Measurements from ENCODE around the gene STAG3. TPM values are rescaled to one million over a fixed set of nuclear protein-coding genes. Genes with fewer than 3 reads are reported as not detected.
A peak's percentile ranks its signal among the peaks of the same experiment; 100 is the strongest.

STAG3 gene
- total RNA-seq, 6 experiments from 2014 or later: 0.81 to 5.9 (median 4.4) TPM

DNA sequence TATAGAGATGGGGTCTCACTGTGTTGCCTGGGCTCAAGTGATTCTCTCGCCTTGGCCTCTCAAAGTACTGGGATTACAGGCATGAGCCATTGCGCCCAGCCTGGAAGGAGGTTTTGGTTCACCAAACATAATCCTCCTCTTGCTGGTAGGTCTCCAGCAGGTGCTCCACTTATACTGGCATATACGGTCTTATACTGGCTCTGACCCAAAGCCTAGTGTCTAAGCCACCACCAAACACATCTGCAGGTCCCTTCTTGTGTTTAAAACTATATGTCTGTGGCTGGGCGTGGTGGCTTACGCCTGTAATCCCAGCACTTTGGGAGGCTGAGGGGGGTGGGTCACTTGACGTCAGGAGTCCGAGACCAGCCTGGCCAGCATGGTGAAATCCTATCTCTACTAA lies 45.6 kb upstream of the STAG3 start:
- Histone ChIP-seq H3K27ac (no peak overlapping the region), H3K36me3 (no peaks in the 10 kb centered on the region), H3K9me3 (no peaks in the 10 kb centered on the region), H3K27me3 (no peaks in the 10 kb centered on the region), H3K4me1 (peaks cover 0 to 26% (median 0%) of the 10 kb centered on the region in 4 donors), H3K4me3 (peak overlapping the region in 1 of 3 donors; percentile 27)
- intact Hi-C loops (cut with DNase I): loop anchor here (10.0 kb wide), 1 partner anchor 93 kb away; no protein-coding TSS in a partner anchor
- WGBS (ENCODE audit: insufficient coverage, low coverage, low lambda C conversion rate, missing lambda C conversion rate): 45% methylated on average over 7 of the region's 7 CpGs
- TF ChIP-seq POLR2A (IDR thresholded peaks at IDR 0.05): no peak
- TF ChIP-seq, protein P1, sequence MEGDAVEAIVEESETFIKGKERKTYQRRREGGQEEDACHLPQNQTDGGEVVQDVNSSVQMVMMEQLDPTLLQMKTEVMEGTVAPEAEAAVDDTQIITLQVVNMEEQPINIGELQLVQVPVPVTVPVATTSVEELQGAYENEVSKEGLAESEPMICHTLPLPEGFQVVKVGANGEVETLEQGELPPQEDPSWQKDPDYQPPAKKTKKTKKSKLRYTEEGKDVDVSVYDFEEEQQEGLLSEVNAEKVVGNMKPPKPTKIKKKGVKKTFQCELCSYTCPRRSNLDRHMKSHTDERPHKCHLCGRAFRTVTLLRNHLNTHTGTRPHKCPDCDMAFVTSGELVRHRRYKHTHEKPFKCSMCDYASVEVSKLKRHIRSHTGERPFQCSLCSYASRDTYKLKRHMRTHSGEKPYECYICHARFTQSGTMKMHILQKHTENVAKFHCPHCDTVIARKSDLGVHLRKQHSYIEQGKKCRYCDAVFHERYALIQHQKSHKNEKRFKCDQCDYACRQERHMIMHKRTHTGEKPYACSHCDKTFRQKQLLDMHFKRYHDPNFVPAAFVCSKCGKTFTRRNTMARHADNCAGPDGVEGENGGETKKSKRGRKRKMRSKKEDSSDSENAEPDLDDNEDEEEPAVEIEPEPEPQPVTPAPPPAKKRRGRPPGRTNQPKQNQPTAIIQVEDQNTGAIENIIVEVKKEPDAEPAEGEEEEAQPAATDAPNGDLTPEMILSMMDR (IDR thresholded peaks at IDR 0.05): no peak
- DNase-seq (no peak), ATAC-seq (no peak)

DNA sequence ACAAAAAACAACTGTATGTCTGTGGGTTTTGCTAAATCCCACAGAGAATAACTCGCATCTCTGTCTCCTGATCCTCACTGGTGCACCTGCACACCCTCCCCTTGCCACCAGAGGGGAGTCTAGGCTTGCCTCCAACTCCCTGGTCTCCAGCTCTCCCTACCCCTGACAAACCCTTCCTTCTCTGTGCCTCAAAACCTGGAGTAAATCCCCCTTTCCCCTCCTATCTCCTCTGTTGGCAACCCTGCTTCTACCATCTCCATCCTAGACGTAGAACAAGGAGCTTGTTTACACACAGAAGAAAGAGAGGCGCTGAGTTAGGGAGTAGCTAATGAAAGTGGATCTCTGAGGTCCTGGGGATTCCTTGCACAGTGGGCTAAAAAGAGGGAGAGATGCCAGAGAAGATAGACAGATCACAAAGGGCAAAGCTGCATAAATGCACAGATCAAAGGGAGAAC lies 45.0 kb upstream of the STAG3 start:
- 21% methylated on average over 3 of the region's 3 CpGs for WGBS (ENCODE audit: insufficient coverage, low coverage, low lambda C conversion rate, missing lambda C conversion rate)
- Histone ChIP-seq H3K36me3 (no peaks in the 10 kb centered on the region), H3K4me1 (peaks cover 0 to 26% (median 0%) of the 10 kb centered on the region in 4 donors), H3K27ac (no peak overlapping the region), H3K27me3 (no peaks in the 10 kb centered on the region), H3K9me3 (no peaks in the 10 kb centered on the region), H3K4me3 (no peak overlapping the region)
- intact Hi-C loops (cut with DNase I): loop anchor here (10.0 kb wide), 1 partner anchor 92 kb away; no protein-coding TSS in a partner anchor
- ATAC-seq: peak; percentile 77 to 83 (median 78)
- peak in 2 of 3 donors; percentile 67 to 68 for DNase-seq
- TF ChIP-seq, protein P1 (IDR thresholded peaks at IDR 0.05): peak; percentile 84 to 85 (median 84)
- TF ChIP-seq POLR2A (IDR thresholded peaks at IDR 0.05): no peak

DNA sequence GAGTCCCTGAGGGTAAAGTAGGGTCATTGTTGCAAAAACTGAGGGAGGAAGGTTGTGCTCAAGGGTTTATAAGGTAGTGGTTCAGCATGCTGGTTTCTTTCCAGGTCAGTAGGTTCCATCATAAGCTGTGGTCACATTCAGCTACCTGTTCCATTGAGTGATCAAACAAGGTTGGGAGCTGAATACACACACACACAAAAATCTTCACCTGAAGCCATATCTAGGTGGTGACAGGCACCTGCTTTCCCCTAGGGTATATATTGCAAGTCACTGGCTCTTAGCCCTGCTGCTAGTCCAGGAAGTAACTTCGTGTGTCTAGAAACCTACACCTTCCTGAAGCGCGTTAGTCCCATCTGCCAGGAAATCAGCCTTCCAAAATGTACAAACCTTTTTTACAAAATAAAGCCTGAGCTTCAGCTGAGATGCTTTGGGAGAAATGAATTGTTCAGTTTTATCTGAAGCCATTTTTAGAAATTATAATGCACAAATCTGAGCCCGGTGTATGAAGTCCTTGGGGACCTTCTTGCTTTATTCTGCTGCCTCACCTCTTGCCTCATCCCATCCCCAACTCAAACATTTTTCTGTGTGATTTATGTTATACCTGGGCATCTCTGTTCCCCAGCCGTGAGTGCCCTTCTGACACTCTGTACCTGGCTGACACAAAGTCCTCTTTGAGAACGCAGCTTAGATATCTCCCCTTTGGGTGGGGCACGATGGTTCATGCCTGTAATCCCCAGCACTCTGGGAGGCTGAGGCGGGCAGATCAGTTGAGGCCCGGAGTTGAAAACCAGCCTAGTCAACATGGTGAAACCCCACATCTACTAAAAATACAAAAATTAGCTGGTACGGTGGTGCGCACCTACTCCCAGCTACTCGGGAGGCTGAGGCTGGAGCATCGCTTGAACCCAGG lies 39.6 kb upstream of the STAG3 start:
- Histone ChIP-seq H3K4me3 (no peak overlapping the region), H3K27me3 (no peaks in the 10 kb centered on the region), H3K4me1 (peaks cover 0 to 17% (median 0%) of the 10 kb centered on the region in 4 donors), H3K27ac (no peak overlapping the region), H3K9me3 (no peaks in the 10 kb centered on the region), H3K36me3 (no peaks in the 10 kb centered on the region)
- no peak for TF ChIP-seq POLR2A (IDR thresholded peaks at IDR 0.05)
- TF ChIP-seq, protein P1 (IDR thresholded peaks at IDR 0.05): no peak
- WGBS (ENCODE audit: insufficient coverage, low coverage, low lambda C conversion rate, missing lambda C conversion rate): 77% methylated on average over 13 of the region's 13 CpGs
- intact Hi-C loops (cut with DNase I): loop anchor here (10.0 kb wide), 1 partner anchor 87 kb away; no protein-coding TSS in a partner anchor
- DNase-seq (no peak), ATAC-seq (no peak)

DNA sequence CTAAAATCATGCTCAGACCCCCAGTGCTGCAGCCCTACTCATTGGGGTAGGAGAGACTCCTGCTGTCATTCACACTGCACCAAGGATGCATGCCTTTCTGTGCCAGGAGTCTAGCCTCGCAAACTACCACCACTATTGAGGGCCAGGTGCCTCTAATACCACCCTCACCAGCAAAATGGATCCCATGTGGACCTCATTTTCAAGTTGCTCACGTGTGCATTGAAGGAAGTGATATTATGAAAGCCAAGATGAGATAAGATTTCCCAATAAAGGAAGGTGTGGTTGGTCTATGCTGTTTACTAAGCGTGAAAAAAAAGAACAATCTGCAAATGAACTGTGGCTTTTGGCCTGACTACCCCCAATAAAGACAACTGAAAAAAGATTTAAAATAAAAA lies 36.2 kb upstream of the STAG3 start:
- Histone ChIP-seq H3K4me1 (peaks cover 0 to 20% (median 0%) of the 10 kb centered on the region in 4 donors), H3K9me3 (no peaks in the 10 kb centered on the region), H3K27ac (no peak overlapping the region), H3K36me3 (no peaks in the 10 kb centered on the region), H3K4me3 (no peak overlapping the region), H3K27me3 (no peaks in the 10 kb centered on the region)
- TF ChIP-seq, protein P1 (IDR thresholded peaks at IDR 0.05): no peak
- no peak for TF ChIP-seq POLR2A (IDR thresholded peaks at IDR 0.05)
- ATAC-seq (peak in 2 of 4 donors; percentile 28 to 47), DNase-seq (no peak)
- intact Hi-C loops (cut with DNase I): no loop called here
- 48% methylated on average over 3 of the region's 3 CpGs for WGBS (ENCODE audit: insufficient coverage, low coverage, low lambda C conversion rate, missing lambda C conversion rate)
